ENCODE measurements around the gene MOCS2.
"Not testable (repeated sequence)": the region's sequence is repeated elsewhere in the genome, so short reads cannot be mapped to it uniquely, and the experiment has no call there.

Gene MOCS2

DNA sequence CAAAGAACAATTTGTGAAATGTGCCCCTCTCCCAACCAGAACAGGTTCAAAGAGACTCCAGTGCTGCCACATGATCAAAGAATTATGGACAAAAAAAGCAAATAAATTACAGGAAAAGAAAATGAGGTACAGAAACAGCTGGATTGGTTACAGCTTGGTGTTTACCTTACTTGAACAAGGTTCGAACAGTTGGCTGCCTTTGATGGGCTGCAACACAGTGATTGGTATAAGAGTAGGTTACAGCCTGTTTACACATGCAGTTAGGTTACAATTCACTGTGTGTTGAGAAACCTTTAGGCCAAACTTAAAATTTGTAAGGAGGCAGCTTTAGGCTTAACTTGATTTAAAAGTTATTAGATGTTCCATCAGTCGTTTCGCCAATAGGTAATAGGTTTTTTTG lies 3.4 kb upstream of the MOCS2 start:
- Histone ChIP-seq H3K36me3 (ENCODE audit: insufficient read depth, low read length) (no peaks in the 10 kb centered on the region), H3K4me3 (ENCODE audit: low read length) (no peak overlapping the region)

DNA sequence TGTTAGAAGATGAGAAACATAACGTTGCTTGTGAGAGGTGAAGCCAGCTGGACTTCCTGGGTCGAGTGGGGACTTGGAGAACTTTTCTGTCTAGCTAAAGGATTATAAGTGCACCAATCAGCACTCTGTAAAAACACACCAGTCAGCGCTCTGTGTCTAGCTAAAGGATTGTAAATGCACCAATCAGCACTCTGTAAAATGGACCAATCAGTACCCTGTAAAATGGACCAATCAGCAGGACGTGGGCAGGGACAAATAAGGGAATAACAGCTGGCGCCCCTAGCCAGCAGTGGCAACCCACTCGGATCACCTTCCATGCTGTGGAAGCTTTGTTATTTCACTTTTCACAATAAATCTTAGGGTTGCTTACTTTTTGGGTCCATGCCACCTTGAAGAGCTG lies 2.8 kb upstream of the MOCS2 start:
- H3K4me1 ChIP-seq (ENCODE audit: insufficient read depth, low read length); H3K9me3 ChIP-seq (ENCODE audit: low read length); H3K4me3 ChIP-seq (ENCODE audit: low read length); H2AFZ ChIP-seq (ENCODE audit: low read depth, low read length); H3K27me3 ChIP-seq (ENCODE audit: insufficient read depth, low read length); H3K36me3 ChIP-seq (ENCODE audit: insufficient read depth, low read length): not testable (repeated sequence)

More for the DNA sequence above, 3.4 kb upstream of the MOCS2 start:
- Histone ChIP-seq H2AFZ (ENCODE audit: low read depth, low read length) (no peak overlapping the region), H3K4me1 (ENCODE audit: insufficient read depth, low read length) (peaks cover 6% of the 10 kb centered on the region), H3K27me3 (ENCODE audit: insufficient read depth, low read length) (no peaks in the 10 kb centered on the region), H3K9me3 (ENCODE audit: low read length) (no peaks in the 10 kb centered on the region)

DNA sequence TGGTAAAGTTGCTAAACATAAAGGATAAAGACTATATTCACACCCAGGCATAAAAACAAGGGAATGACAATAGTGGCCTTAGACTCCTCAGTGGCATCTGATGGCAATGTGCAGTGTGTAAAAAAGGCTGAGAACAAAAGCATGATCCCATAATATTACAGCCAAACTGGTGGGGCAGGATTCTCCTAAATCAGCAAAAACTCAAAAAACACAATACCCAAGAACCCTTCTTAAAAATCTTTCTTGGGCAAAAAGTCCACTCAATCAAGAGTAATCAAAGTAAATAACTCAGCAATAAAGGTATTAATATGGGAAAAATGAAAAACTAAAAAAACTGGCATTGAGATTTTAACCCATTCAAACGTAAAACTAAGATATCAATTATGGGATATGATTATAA lies 1.6 kb upstream of the MOCS2 start:
- Histone ChIP-seq H3K27me3 (ENCODE audit: insufficient read depth, low read length) (no peaks in the 10 kb centered on the region), H3K36me3 (ENCODE audit: insufficient read depth, low read length) (no peaks in the 10 kb centered on the region), H3K4me3 (ENCODE audit: low read length) (no peak overlapping the region)

DNA sequence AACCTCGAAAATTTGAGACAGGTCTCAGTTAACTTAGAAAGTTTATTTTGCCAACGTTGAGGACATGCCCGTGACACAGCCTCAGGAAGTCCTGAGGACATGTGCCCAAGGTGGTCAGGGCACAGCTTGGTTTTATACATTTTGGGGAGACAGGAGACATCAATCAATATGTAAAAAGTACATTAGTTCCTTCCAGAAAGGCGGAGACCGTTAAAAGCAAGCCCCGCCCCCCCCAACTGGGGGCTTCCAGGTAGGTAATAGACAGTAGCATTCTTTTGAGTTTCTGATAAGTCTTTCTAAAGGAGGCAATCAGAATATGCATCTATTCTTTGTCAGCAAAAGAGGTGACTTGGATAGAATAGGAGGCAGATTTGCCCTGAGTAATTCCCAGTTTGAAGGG lies 599 bp upstream of the MOCS2 start:
- no peaks in the 10 kb centered on the region for H3K27me3 ChIP-seq (ENCODE audit: insufficient read depth, low read length)
- peak overlapping the region; percentile 95 for H2AFZ ChIP-seq (ENCODE audit: low read depth, low read length)
- H3K4me3 ChIP-seq (ENCODE audit: low read length) = peak overlapping the region; percentile 84
- H3K9me3 ChIP-seq (ENCODE audit: low read length) = no peaks in the 10 kb centered on the region
- peaks cover 6% of the 10 kb centered on the region for H3K4me1 ChIP-seq (ENCODE audit: insufficient read depth, low read length)
- peaks cover 2% of the 10 kb centered on the region for H3K36me3 ChIP-seq (ENCODE audit: insufficient read depth, low read length)

More for the DNA sequence above, 1.6 kb upstream of the MOCS2 start:
- no peak overlapping the region for H2AFZ ChIP-seq (ENCODE audit: low read depth, low read length)
- no peaks in the 10 kb centered on the region for H3K9me3 ChIP-seq (ENCODE audit: low read length)
- H3K4me1 ChIP-seq (ENCODE audit: insufficient read depth, low read length) = peaks cover 6% of the 10 kb centered on the region

DNA sequence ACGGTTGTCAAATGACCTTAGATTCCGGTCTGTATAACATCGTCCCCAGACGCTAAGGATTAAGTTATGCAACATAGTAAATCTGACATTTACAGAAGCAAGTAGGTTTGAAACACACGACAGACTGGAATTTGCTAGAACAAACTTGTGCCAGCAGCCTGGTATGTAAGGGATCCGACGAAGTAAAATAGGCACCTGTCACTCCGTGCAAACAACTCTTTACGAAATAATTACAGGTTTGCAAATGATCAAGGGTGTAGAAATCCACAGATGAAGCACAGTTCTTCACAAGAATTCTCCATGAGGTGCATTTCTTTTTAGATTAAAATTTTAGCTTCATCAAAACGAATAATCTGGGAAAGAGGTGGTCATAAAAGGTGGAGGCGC lies 508 bp downstream of the MOCS2 start:
- peak overlapping the region; percentile 84 for H3K4me3 ChIP-seq (ENCODE audit: low read length)
- H3K4me1 ChIP-seq (ENCODE audit: insufficient read depth, low read length) = peaks cover 6% of the 10 kb centered on the region
- peak overlapping the region; percentile 95 for H2AFZ ChIP-seq (ENCODE audit: low read depth, low read length)
- no peaks in the 10 kb centered on the region for H3K27me3 ChIP-seq (ENCODE audit: insufficient read depth, low read length)
- H3K9me3 ChIP-seq (ENCODE audit: low read length) = no peaks in the 10 kb centered on the region
- H3K36me3 ChIP-seq (ENCODE audit: insufficient read depth, low read length) = peaks cover 2% of the 10 kb centered on the region

DNA sequence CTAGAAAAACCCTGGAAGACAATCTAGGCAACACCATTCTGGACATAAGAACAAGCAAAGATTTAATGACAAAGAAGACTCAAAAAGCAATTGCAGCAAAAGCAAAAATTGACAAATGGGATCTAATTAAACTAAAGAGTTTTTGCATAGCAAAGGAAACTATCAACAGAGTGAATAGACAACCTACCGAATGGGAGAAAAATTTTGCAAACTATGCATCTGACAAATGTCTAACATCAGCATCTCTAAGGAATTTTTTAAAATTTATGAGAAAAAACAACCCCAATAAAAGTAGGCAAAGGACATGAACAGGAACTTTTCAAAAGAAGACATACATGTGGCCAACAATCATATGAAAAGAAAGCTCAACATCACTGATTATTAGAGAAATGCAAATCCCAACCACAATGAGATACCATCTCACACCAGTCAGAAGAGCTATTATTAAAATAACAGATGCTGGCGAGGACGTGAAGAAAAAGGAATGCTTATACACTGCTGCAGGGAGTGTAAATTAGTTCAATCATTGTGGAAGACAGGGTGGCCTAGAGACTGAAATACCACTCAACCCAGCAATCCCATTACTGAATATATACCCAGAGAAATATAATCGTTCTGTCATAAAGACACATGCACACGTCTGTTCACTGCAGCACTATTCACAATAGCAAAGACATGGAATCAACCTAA lies 3.8 kb downstream of the MOCS2 start:
- Histone ChIP-seq H2AFZ (ENCODE audit: low read depth, low read length) (no peak overlapping the region), H3K9me3 (ENCODE audit: low read length) (no peaks in the 10 kb centered on the region), H3K27me3 (ENCODE audit: insufficient read depth, low read length) (no peaks in the 10 kb centered on the region), H3K4me1 (ENCODE audit: insufficient read depth, low read length) (peaks cover 6% of the 10 kb centered on the region), H3K4me3 (ENCODE audit: low read length) (no peak overlapping the region), H3K36me3 (ENCODE audit: insufficient read depth, low read length) (peaks cover 17% of the 10 kb centered on the region)

DNA sequence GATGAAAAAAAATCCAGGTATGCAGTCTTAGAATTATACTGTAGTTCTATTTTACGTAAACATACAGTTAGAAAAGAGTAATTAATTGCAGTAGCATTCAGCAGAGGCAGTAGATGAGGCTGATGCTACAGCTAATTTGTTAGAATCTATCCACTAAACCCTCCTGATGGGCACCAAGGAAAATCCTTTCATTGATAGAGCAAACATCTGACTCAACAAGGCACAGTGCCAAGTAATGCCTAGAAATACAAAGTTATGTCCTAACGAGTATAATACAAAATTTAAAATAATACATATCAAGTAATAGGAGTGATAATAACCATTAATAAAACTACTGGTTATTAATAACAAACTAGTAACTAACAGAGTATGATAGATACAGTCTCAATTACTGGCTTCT lies 9.0 kb downstream of the MOCS2 start:
- Histone ChIP-seq H3K4me3 (ENCODE audit: low read length) (no peak overlapping the region), H3K4me1 (ENCODE audit: insufficient read depth, low read length) (no peaks in the 10 kb centered on the region), H3K9me3 (ENCODE audit: low read length) (no peaks in the 10 kb centered on the region), H3K27me3 (ENCODE audit: insufficient read depth, low read length) (no peaks in the 10 kb centered on the region), H2AFZ (ENCODE audit: low read depth, low read length) (no peak overlapping the region), H3K36me3 (ENCODE audit: insufficient read depth, low read length) (peaks cover 43% of the 10 kb centered on the region)

DNA sequence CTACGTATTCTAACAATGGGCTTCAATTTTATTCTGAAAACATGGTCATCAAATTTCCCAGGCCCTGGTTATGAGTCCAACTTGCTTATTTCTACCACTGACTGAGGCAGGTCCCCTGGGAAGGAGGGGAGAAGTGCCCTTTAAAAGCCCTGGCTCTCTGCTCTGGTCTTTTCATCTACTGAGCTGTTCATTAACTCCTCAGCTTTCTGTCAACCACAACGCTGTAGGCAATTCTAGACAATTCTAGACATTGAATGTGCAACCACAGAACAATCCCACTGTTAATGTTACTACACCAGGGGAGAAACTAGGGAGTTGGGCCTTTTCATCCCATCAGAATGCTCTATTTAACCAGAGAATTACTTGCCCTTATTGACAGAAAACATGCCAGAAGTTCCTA lies 10.0 kb downstream of the MOCS2 start:
- Histone ChIP-seq H2AFZ (ENCODE audit: low read depth, low read length) (no peak overlapping the region), H3K27me3 (ENCODE audit: insufficient read depth, low read length) (no peaks in the 10 kb centered on the region), H3K4me3 (ENCODE audit: low read length) (no peak overlapping the region), H3K36me3 (ENCODE audit: insufficient read depth, low read length) (peaks cover 41% of the 10 kb centered on the region), H3K4me1 (ENCODE audit: insufficient read depth, low read length) (no peaks in the 10 kb centered on the region), H3K9me3 (ENCODE audit: low read length) (no peaks in the 10 kb centered on the region)

DNA sequence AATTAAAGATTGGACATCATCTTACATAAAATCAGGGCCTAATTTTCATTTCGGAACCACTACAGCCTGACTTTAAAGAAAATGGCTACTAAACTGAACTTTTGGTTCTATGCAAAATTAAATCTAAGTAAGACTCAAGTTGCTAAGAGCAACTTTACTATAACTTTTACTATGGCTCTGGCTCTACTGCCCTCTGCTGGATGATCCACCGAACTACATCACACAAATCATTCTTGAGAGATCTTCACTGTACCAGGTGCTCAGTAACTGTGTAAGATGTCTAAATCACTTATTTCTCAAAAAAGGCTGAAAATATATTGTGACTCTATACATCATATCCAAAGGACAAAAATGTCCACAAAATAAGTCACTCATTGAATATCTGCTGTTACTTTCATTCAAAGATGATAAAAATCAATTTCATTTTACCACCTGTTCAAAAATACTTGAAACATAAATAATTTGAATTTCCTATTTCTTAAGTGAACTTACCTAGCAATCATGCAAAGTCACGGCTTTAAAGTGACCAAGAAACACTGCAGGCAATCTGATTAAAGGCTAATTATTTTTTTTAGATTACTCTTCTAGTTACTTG lies 13.5 kb downstream of the MOCS2 start:
- Histone ChIP-seq H3K36me3 (ENCODE audit: insufficient read depth, low read length) (peaks cover 30% of the 10 kb centered on the region), H3K4me1 (ENCODE audit: insufficient read depth, low read length) (no peaks in the 10 kb centered on the region), H2AFZ (ENCODE audit: low read depth, low read length) (no peak overlapping the region), H3K4me3 (ENCODE audit: low read length) (no peak overlapping the region), H3K9me3 (ENCODE audit: low read length) (no peaks in the 10 kb centered on the region), H3K27me3 (ENCODE audit: insufficient read depth, low read length) (no peaks in the 10 kb centered on the region)

DNA sequence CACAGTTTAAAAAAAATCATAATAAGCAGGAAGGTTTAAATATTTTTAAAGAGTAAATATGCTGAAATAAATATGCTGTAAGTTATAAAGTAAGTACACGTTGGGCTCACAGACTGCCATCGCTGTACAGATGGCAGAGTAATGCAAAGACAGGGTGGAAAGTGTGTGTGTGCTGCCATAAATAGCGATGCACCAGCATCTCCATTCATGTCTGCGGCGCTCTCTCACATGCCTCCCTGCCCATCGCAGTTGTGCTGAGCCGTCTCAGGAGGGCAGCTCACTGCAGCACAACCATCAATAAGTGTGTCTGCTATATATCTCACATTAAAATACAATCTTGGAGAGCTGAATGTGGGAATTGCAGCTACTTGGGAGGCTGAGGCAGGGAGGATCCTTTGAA lies 14.3 kb downstream of the MOCS2 start:
- Histone ChIP-seq H3K36me3 (ENCODE audit: insufficient read depth, low read length) (peaks cover 27% of the 10 kb centered on the region), H3K9me3 (ENCODE audit: low read length) (no peaks in the 10 kb centered on the region), H3K4me1 (ENCODE audit: insufficient read depth, low read length) (no peaks in the 10 kb centered on the region), H2AFZ (ENCODE audit: low read depth, low read length) (no peak overlapping the region), H3K27me3 (ENCODE audit: insufficient read depth, low read length) (no peaks in the 10 kb centered on the region), H3K4me3 (ENCODE audit: low read length) (no peak overlapping the region)

DNA sequence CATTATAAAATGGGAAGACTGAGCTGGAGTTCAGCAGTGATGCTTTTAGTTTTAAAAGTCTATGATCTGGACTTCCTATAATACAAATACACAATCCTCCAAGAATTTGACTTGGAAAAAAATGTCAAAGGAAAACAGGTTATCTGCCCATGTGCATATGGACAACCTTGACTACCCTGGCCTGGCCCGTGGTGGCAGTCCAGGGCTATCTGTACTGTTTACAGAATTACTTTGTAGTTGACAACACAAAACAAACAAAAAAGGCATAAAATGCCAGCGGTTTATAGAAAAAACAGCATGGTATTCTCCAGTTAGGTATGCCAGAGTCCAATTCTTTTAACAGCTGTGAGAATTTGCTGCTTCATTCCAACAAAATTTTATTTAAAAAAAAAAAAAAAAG lies 17.3 kb downstream of the MOCS2 start:
- Histone ChIP-seq H3K4me3 (ENCODE audit: low read length) (no peak overlapping the region), H3K4me1 (ENCODE audit: insufficient read depth, low read length) (no peaks in the 10 kb centered on the region), H3K27me3 (ENCODE audit: insufficient read depth, low read length) (no peaks in the 10 kb centered on the region), H3K36me3 (ENCODE audit: insufficient read depth, low read length) (peaks cover 11% of the 10 kb centered on the region), H2AFZ (ENCODE audit: low read depth, low read length) (no peak overlapping the region), H3K9me3 (ENCODE audit: low read length) (no peaks in the 10 kb centered on the region)

DNA sequence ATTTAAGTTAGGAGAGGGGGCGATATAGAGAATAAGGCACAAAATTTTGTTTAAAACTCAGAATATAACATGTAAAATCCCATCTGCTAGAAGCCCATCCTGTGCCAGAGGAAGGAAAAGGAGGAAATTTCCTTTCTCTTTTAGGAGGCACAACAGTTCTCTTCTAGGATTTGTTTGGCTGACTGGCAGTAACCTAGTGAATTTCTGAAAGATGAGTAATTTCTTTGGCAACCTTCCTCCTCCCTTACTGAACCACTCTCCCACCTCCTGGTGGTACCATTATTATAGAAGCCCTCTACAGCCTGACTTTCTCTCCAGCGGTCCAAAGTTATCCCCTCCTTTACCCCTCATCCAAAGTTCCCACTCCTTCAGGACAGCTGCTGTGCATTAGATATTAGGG lies 18.3 kb downstream of the MOCS2 start:
- H3K36me3 ChIP-seq (ENCODE audit: insufficient read depth, low read length) = peaks cover 13% of the 10 kb centered on the region
- no peak overlapping the region for H2AFZ ChIP-seq (ENCODE audit: low read depth, low read length)
- no peaks in the 10 kb centered on the region for H3K9me3 ChIP-seq (ENCODE audit: low read length)
- no peaks in the 10 kb centered on the region for H3K4me1 ChIP-seq (ENCODE audit: insufficient read depth, low read length)
- no peak overlapping the region for H3K4me3 ChIP-seq (ENCODE audit: low read length)
- no peaks in the 10 kb centered on the region for H3K27me3 ChIP-seq (ENCODE audit: insufficient read depth, low read length)

DNA sequence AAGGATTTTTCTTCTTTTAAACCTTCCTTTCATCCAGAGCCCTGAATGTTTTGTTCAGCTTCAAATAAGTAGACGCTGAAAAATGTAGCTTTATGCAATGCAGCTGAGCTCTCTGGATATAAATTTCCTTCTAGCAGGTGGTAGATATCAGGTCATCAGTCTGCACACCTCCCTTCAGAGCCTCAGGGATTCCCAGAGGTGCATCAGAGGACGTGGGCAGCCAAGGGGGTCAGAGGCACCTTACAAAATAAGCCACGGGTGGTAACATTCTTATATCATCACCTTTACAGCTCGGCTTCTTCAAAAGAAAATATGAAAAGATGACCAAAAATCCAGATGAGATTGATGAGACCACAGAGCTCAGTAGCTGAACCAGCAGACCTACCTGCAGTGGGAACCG lies 19.3 kb downstream of the MOCS2 start:
- Histone ChIP-seq H3K9me3 (ENCODE audit: low read length) (no peaks in the 10 kb centered on the region), H3K27me3 (ENCODE audit: insufficient read depth, low read length) (no peaks in the 10 kb centered on the region), H2AFZ (ENCODE audit: low read depth, low read length) (no peak overlapping the region), H3K36me3 (ENCODE audit: insufficient read depth, low read length) (peaks cover 13% of the 10 kb centered on the region), H3K4me1 (ENCODE audit: insufficient read depth, low read length) (no peaks in the 10 kb centered on the region), H3K4me3 (ENCODE audit: low read length) (no peak overlapping the region)

DNA sequence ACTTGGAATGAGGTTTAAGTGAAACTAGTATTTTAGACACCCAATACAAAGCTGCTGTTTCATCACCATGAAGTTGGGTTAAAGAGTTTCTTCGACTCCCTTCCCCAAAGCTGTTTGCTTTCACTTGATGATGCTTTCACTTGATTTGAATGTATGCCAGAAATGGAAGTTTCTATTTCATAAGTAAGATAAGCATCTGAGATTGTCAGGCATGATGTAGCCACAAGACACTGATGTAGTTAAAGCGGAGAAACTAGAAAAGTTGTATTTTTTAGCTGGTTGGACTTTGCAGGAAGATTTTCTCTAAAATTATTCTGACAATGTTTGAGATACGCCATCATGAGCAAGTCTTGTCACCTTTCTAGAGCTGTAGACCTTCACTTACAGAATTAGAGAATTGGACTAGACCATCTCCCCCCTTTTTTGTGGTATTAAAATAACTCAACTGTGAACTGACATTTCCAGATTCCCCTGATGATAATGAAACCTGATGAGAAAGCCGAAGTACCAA lies 20.0 kb downstream of the MOCS2 start:
- Histone ChIP-seq H3K27me3 (ENCODE audit: insufficient read depth, low read length) (no peaks in the 10 kb centered on the region), H3K9me3 (ENCODE audit: low read length) (no peaks in the 10 kb centered on the region), H3K36me3 (ENCODE audit: insufficient read depth, low read length) (peaks cover 16% of the 10 kb centered on the region), H3K4me1 (ENCODE audit: insufficient read depth, low read length) (no peaks in the 10 kb centered on the region), H2AFZ (ENCODE audit: low read depth, low read length) (no peak overlapping the region), H3K4me3 (ENCODE audit: low read length) (no peak overlapping the region)

Data from neuron (in vitro differentiated cells).